G401.6 (cell line): ENCODE data around the gene QKI.
"Not testable (repeated sequence)": the region's sequence is repeated elsewhere in the genome, so short reads cannot be mapped to it uniquely, and the experiment has no call there.

Experiments
- FAIRE-seq: peaks from 2 replicates; lab custom pipeline; 2012; peaks lifted over from hg19 to GRCh38; lab: Jason Lieb, UNC

The QKI gene

DNA sequence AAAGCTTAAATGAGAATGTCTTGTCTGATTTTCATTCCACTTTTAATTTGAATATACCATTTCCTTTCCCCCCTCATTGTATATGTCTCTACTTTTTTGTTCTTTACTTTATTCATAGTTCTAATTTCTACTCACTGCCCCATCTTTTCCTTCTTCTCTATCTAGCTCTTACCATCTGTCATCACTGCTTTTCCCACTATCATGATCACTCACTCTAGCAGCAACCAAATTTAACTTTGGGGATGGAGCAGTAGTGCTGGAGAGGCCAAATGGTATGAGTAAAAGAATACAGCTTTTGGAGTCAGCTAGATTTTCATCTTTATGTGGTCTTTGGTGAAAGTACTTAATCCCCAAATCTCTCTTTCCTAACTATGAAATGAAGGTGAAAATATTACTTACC is 25.5 kb downstream of the QKI start:
- no peak for FAIRE-seq

GRCh38 chr6:163442336-163442735 is 27.8 kb downstream of the QKI start:
- FAIRE-seq: no peak

GRCh38 chr6:163444077-163444476 is 29.6 kb downstream of the QKI start:
- no peak for FAIRE-seq

DNA sequence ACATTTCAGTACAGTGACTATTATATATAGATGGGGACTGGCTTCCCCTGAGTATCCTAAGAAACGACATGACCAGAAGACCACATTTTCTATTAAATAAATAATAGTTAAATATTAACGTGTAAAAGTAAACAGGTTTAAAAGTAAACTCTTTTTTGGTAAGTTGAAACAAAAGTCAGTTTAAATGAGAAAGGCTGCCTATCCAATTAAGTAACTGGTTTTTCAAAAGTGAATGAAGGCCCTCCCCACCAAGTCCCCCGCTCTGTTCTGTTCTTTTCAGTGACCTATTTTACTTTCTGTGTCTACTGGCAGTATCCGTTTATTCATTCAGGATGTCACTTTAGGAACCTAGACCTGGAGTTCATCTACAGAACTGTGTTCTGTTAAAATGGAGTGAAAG is 32.0 kb downstream of the QKI start:
- FAIRE-seq: no peak

DNA sequence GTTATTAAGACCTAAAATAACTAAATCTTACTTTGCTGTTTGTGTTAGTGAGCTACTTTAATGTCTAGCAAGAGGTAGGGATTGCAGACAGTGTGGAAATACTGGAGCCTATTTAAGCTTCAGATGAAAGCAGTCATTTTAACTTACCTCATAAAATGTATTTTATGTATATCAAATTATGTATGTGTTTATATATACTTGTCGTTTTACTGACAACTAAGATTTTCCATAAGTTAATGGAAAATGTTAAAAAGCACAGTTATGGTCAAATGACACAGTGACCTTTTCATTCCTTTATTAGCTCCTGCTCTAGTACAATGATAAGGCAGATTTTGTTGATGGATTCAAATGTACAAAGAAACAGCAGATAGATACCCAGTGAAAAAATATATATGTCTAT is 34.6 kb downstream of the QKI start:
- FAIRE-seq: no peak

GRCh38 chr6:163454425-163454824 is 39.9 kb downstream of the QKI start:
- FAIRE-seq: no peak

- FAIRE-seq: no peak
Observed at GRCh38 chr6:163455552-163455951, 41.0 kb downstream of the QKI start.

GRCh38 chr6:163457637-163458561 is 43.4 kb downstream of the QKI start:
- FAIRE-seq: no peak

GRCh38 chr6:163459007-163459406 is 44.5 kb downstream of the QKI start:
- no peak for FAIRE-seq

DNA sequence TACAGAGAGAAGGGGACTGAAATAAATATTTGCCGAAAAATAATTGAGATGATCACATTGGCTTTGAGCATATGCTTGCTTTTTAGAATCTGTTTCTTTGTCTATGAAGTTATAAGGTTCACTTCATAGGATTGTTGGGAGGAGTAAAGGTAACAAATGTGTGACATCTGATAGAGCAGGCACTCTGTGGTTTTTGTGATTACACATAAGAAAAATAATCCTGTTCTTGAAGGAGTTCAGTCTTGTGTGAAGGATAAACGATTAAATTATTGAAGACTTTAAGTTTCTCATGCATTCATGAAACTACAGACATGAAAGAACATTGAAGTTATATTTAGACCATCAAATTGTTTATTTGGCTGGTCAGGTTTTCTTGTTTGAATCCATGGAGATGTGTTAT is 45.0 kb downstream of the QKI start:
- FAIRE-seq: no peak

DNA sequence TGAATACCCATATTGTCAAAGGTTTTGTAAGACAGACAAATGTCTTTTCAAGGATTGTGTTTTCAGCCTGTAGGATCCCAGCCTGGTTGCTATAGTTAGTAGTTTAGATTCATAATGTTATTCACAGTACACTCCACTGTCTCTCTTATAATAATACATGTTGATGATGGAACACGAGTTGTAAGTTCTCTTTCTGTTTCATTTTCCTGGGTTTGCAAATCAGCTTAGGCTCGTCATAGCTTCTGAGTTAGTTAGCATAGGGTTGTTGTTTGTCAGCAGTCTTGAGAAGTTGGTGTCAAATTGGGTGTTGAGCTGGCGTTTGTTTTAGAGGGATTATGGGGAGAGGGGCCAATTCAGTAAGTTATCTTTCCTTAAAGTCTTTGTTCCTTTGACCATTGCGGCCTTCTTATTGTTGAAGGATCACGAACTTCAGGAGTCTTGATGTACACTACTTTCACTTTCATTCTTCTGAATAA is 45.8 kb downstream of the QKI start:
- no peak for FAIRE-seq

DNA sequence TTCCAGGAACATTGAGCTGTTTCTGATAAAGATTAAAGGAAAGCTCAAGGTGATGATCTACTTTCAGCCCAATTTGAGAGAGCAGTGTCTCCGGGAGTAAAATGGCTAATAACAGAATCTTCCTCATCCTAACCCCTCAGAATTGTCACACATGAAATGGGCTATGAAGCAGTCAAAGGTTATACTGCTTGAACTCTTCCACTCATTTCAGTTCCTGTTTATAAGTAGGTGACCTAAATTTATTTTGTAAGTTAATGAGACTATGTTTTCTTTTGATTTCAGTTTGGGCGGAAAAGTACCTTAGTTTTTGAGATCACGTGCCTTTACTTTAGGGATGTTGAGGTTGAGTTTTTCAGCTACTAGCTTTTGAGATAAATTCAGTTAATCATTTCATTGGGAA is 47.2 kb downstream of the QKI start:
- FAIRE-seq: no peak

DNA sequence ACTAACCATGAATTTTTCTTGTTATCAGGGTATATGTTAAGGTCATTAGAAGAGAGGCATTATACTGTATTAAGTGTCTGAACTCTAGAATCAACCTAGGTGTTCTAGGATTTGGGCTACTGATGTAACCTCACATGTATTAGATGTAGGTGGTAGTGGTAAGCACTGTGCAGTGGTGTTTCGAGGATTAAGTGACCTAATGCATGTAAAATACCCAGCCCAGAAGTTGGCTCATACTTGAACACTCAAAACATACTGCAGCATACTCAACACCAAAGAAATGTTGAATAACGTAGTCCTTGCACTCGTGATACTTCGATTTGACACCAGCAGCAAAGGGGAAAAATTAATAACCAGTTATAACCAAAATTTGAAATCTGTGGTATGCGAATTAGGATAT is 48.7 kb downstream of the QKI start:
- no peak for FAIRE-seq

- FAIRE-seq: no peak
Observed at GRCh38 chr6:163463795-163464194, 49.3 kb downstream of the QKI start.

GRCh38 chr6:163466839-163467390 is 52.4 kb downstream of the QKI start:
- no peak for FAIRE-seq

DNA sequence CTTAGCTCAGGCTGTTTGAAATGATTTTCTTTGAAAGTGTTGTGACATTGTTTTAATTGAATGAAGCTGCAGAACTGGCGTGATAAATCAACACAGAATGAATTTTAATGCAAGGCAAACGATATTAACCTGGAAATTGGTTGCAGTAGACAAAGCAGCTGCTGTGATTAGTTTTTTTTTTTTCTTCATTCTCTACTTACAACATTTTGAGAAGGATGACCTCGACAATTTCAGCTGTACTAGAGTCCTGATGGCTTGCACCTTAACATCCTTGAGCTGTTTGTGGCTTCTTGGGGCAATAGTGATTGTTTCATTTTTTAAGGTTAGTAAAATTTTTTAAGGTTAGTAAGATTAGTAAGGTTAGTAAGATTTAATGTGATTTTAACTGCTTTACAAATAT is 54.2 kb downstream of the QKI start:
- FAIRE-seq: no peak

GRCh38 chr6:163469459-163469985 is 55.0 kb downstream of the QKI start:
- FAIRE-seq: no peak

- FAIRE-seq: no peak
Observed at GRCh38 chr6:163470611-163471010, 56.1 kb downstream of the QKI start.

- FAIRE-seq: no peak
Observed at GRCh38 chr6:163474581-163474980, 60.1 kb downstream of the QKI start.

- not testable (repeated sequence) for FAIRE-seq
Observed at GRCh38 chr6:163476946-163477345, 62.4 kb downstream of the QKI start.

- no peak for FAIRE-seq
Observed at GRCh38 chr6:163483107-163483506, 68.6 kb downstream of the QKI start.

- no peak for FAIRE-seq
Observed at GRCh38 chr6:163485388-163485851, 70.9 kb downstream of the QKI start.

GRCh38 chr6:163486821-163487220 is 72.3 kb downstream of the QKI start:
- FAIRE-seq: no peak
